ENCODE measurements around the gene ACSL4. TPM values are rescaled to one million over a fixed set of nuclear protein-coding genes. Genes with fewer than 3 reads are reported as not detected.
A peak's percentile ranks its signal among the peaks of the same experiment; 100 is the strongest.

Gene ACSL4
- total RNA-seq, 1 experiment from 2014 or later = 85.8 TPM

DNA sequence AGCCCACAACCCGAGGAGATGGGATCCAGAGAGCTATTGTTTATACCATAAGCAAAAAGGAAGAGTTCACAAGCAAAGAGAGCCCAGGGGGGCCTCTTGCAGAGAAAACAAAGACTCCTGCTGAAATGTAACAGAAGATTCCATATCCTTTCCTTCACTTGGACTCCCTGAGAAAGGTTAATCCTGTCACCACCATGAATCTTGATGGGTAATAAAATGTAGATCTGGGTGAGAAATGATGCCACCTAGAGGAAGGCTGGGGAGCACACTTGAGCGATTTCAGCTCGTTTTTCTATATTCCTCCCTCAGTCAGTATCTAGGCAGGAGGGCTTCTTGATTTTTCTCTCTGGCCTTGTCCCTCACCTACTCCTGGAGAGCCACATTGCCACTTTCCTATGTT lies 97.9 kb downstream of the ACSL4 start:
- H3K4me3 ChIP-seq (ENCODE audit: low read length) = no peak overlapping the region
- no peaks in the 10 kb centered on the region for H3K36me3 ChIP-seq (ENCODE audit: insufficient read depth, low read length)
- no peaks in the 10 kb centered on the region for H3K27me3 ChIP-seq (ENCODE audit: low read length)
- H3K4me2 ChIP-seq (ENCODE audit: low read depth, low read length, poor library complexity, severe bottlenecking) = no peak overlapping the region
- H3K9me2 ChIP-seq (replicated peaks; ENCODE audit: insufficient read depth, low read length) = no peaks in the 10 kb centered on the region
- H2AFZ ChIP-seq (ENCODE audit: low read length) = no peak overlapping the region
- H3K79me2 ChIP-seq (ENCODE audit: low read length) = no peaks in the 10 kb centered on the region
- H3K9me3 ChIP-seq (ENCODE audit: low read length) = no peaks in the 10 kb centered on the region
- no peak overlapping the region for H3K9ac ChIP-seq (ENCODE audit: low read length)
- no peaks in the 10 kb centered on the region for H3K4me1 ChIP-seq (ENCODE audit: low read length)
- H4K20me1 ChIP-seq (ENCODE audit: insufficient read depth, low read depth, low read length) = no peaks in the 10 kb centered on the region
- no peak overlapping the region for H3K27ac ChIP-seq (ENCODE audit: low read length)
- DNase-seq = peak; percentile 74

DNA sequence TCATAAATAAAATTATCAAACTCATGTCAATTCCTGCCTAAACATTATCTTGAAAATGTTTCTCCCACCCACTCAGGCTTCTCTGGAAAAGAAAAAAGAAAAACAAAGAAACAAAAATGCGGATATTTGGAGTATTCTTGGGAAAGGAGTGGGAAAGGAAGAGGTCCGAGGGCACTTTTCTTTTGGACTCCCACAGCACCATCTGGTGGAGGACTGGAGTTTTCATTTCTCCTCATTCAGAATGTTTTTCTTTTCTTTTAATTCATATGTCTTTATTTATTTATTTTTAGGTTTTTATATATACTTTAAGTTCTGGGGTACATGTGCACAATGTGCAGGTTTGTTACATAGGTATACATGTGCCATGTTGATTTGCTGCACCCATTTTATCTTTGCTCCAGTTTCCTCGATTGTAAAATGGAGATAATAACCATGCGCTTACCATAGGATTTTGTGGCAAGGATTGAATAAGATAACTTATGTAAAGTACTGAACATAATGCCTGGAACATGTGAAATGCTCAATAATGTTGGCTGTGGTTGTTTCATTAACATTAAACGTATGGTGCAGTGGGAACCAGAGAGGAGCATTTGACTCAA lies 100.1 kb downstream of the ACSL4 start:
- Histone ChIP-seq H3K27me3 (ENCODE audit: low read length) (no peaks in the 10 kb centered on the region), H3K9ac (ENCODE audit: low read length) (no peak overlapping the region), H3K36me3 (ENCODE audit: insufficient read depth, low read length) (no peaks in the 10 kb centered on the region), H3K27ac (ENCODE audit: low read length) (no peak overlapping the region), H3K79me2 (ENCODE audit: low read length) (no peaks in the 10 kb centered on the region), H3K4me1 (ENCODE audit: low read length) (no peaks in the 10 kb centered on the region), H3K4me2 (ENCODE audit: low read depth, low read length, poor library complexity, severe bottlenecking) (no peak overlapping the region), H3K4me3 (ENCODE audit: low read length) (no peak overlapping the region), H3K9me2 (replicated peaks; ENCODE audit: insufficient read depth, low read length) (no peaks in the 10 kb centered on the region), H2AFZ (ENCODE audit: low read length) (no peak overlapping the region), H3K9me3 (ENCODE audit: low read length) (no peaks in the 10 kb centered on the region), H4K20me1 (ENCODE audit: insufficient read depth, low read depth, low read length) (no peaks in the 10 kb centered on the region)
- DNase-seq = no peak

- H3K36me3 ChIP-seq (ENCODE audit: insufficient read depth, low read length) = no peaks in the 10 kb centered on the region
- no peak overlapping the region for H2AFZ ChIP-seq (ENCODE audit: low read length)
- H3K27ac ChIP-seq (ENCODE audit: low read length) = no peak overlapping the region
- no peaks in the 10 kb centered on the region for H3K79me2 ChIP-seq (ENCODE audit: low read length)
- H3K4me2 ChIP-seq (ENCODE audit: low read depth, low read length, poor library complexity, severe bottlenecking) = no peak overlapping the region
- H3K4me1 ChIP-seq (ENCODE audit: low read length) = no peaks in the 10 kb centered on the region
- H3K4me3 ChIP-seq (ENCODE audit: low read length) = no peak overlapping the region
- no peaks in the 10 kb centered on the region for H4K20me1 ChIP-seq (ENCODE audit: insufficient read depth, low read depth, low read length)
- H3K9me2 ChIP-seq (replicated peaks; ENCODE audit: insufficient read depth, low read length) = no peaks in the 10 kb centered on the region
- H3K27me3 ChIP-seq (ENCODE audit: low read length) = no peaks in the 10 kb centered on the region
- no peak for DNase-seq
- H3K9me3 ChIP-seq (ENCODE audit: low read length) = no peaks in the 10 kb centered on the region
- H3K9ac ChIP-seq (ENCODE audit: low read length) = no peak overlapping the region
Observed at GRCh38 chrX:109629310-109629709, 103.7 kb downstream of the ACSL4 start.

GRCh38 chrX:109626637-109627036 lies 106.4 kb downstream of the ACSL4 start:
- H2AFZ ChIP-seq (ENCODE audit: low read length) = no peak overlapping the region
- H3K9me2 ChIP-seq (replicated peaks; ENCODE audit: insufficient read depth, low read length) = no peaks in the 10 kb centered on the region
- H3K4me2 ChIP-seq (ENCODE audit: low read depth, low read length, poor library complexity, severe bottlenecking) = no peak overlapping the region
- H4K20me1 ChIP-seq (ENCODE audit: insufficient read depth, low read depth, low read length) = no peaks in the 10 kb centered on the region
- no peak overlapping the region for H3K9ac ChIP-seq (ENCODE audit: low read length)
- no peak overlapping the region for H3K4me3 ChIP-seq (ENCODE audit: low read length)
- no peaks in the 10 kb centered on the region for H3K9me3 ChIP-seq (ENCODE audit: low read length)
- H3K79me2 ChIP-seq (ENCODE audit: low read length) = no peaks in the 10 kb centered on the region
- no peak for DNase-seq
- no peaks in the 10 kb centered on the region for H3K27me3 ChIP-seq (ENCODE audit: low read length)
- H3K4me1 ChIP-seq (ENCODE audit: low read length) = no peaks in the 10 kb centered on the region
- H3K36me3 ChIP-seq (ENCODE audit: insufficient read depth, low read length) = no peaks in the 10 kb centered on the region
- no peak overlapping the region for H3K27ac ChIP-seq (ENCODE audit: low read length)

DNA sequence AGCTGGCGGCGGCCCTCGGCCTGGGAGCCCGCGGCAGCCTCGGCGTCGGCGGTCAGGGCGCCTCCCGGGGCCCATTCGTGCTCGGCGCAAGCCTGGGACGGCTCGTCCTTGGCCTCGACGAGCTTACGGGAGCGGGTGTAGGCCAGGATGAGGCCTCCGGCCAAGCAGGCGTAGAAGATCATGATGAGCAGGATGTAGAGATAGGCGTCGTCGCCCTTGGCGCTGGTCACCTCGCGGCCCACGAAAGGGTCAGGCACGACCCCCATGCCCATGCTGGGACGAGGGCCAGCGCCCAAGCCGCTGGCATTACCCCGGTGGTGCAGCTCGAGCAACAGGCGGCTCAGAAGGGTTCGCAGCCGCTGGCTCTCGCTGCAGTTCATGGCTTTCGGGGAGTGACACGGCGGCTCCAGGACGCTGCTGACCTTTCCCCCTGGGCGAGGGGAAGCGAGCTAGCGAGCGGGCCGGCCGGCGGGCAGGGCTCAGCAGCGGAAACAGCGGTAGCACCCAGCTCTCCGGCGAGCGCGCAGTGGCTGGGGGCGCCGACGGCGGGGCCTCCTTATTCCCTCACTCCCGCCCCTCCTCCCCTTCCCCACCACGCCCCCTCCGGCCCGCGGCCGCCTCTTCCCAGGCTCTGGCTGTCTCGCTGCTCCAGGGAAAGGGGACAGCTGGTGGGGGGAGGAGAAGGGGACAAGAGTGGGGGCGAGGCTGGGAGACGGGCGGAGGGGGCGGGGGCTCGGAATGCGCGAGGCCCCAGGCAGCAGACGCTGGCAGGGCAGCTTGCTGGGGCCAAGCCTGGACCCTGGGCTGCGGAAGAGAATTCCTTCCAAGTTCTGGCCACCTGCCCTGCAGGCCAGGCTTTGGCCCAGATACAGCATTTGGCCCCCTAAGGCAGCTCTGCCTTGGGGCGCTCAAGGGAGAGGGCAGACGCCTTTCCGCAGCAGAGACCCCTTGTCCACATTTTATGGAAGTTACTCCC lies 108.1 kb downstream of the ACSL4 start, which contains the start of gene KCNE5:
TSS of gene KCNE5 (minus strand) at position 532 of the 976 bp plus-strand sequence. CDS start at position 380, 152 bp downstream.
- Histone ChIP-seq H3K9me3 (ENCODE audit: low read length) (no peaks in the 10 kb centered on the region), H3K9ac (ENCODE audit: low read length) (no peak within 1 kb of the TSS), H3K4me3 (ENCODE audit: low read length) (no peak within 1 kb of the TSS), H3K36me3 (ENCODE audit: insufficient read depth, low read length) (no peaks in the 10 kb centered on the region), H3K79me2 (ENCODE audit: low read length) (no peaks in the 10 kb centered on the region), H2AFZ (ENCODE audit: low read length) (no peak within 1 kb of the TSS), H4K20me1 (ENCODE audit: insufficient read depth, low read depth, low read length) (no peaks in the 10 kb centered on the region), H3K27me3 (ENCODE audit: low read length) (no peaks in the 10 kb centered on the region), H3K9me2 (replicated peaks; ENCODE audit: insufficient read depth, low read length) (no peaks in the 10 kb centered on the region), H3K27ac (ENCODE audit: low read length) (no peak within 1 kb of the TSS), H3K4me1 (ENCODE audit: low read length) (no peaks in the 10 kb centered on the region), H3K4me2 (ENCODE audit: low read depth, low read length, poor library complexity, severe bottlenecking) (no peak within 1 kb of the TSS)
- DNase-seq = no peak

GRCh38 chrX:109623997-109624396 lies 109.1 kb downstream of the ACSL4 start:
- no peak for DNase-seq

DNA sequence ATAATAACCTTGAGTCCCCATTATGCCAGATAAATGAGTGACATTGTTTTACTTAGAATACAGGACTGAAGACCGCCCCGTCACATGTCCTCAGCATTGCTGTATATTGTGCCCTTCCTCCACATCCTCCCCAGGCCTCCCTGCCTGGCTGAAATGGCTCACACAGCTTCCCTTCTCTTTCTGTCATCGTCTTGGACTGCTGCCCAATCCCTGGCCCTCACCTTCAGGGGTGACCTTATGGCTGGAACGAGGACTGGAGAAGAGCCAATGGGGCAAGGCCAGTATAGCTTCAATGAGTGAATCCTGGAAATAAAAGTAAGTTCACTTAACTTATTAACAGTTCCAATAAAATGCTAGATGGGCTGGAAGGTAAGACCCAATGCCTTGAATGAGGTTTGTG lies 110.8 kb downstream of the ACSL4 start:
- no peak overlapping the region for H3K4me3 ChIP-seq (ENCODE audit: low read length)
- no peaks in the 10 kb centered on the region for H3K36me3 ChIP-seq (ENCODE audit: insufficient read depth, low read length)
- H3K27me3 ChIP-seq (ENCODE audit: low read length) = no peaks in the 10 kb centered on the region
- H3K9me3 ChIP-seq (ENCODE audit: low read length) = no peaks in the 10 kb centered on the region
- H3K9me2 ChIP-seq (replicated peaks; ENCODE audit: insufficient read depth, low read length) = no peaks in the 10 kb centered on the region
- H3K27ac ChIP-seq (ENCODE audit: low read length) = no peak overlapping the region
- no peaks in the 10 kb centered on the region for H3K4me1 ChIP-seq (ENCODE audit: low read length)
- DNase-seq = no peak
- no peak overlapping the region for H2AFZ ChIP-seq (ENCODE audit: low read length)
- no peak overlapping the region for H3K4me2 ChIP-seq (ENCODE audit: low read depth, low read length, poor library complexity, severe bottlenecking)
- H4K20me1 ChIP-seq (ENCODE audit: insufficient read depth, low read depth, low read length) = no peaks in the 10 kb centered on the region
- H3K9ac ChIP-seq (ENCODE audit: low read length) = no peak overlapping the region
- H3K79me2 ChIP-seq (ENCODE audit: low read length) = no peaks in the 10 kb centered on the region

More at GRCh38 chrX:109623997-109624396, 109.1 kb downstream of the ACSL4 start:
- Histone ChIP-seq H3K27me3 (ENCODE audit: low read length) (no peaks in the 10 kb centered on the region), H3K9ac (ENCODE audit: low read length) (no peak overlapping the region), H3K27ac (ENCODE audit: low read length) (no peak overlapping the region), H4K20me1 (ENCODE audit: insufficient read depth, low read depth, low read length) (no peaks in the 10 kb centered on the region), H3K4me1 (ENCODE audit: low read length) (no peaks in the 10 kb centered on the region), H3K9me3 (ENCODE audit: low read length) (no peaks in the 10 kb centered on the region), H3K4me2 (ENCODE audit: low read depth, low read length, poor library complexity, severe bottlenecking) (no peak overlapping the region), H3K79me2 (ENCODE audit: low read length) (no peaks in the 10 kb centered on the region), H2AFZ (ENCODE audit: low read length) (no peak overlapping the region), H3K4me3 (ENCODE audit: low read length) (no peak overlapping the region), H3K9me2 (replicated peaks; ENCODE audit: insufficient read depth, low read length) (no peaks in the 10 kb centered on the region), H3K36me3 (ENCODE audit: insufficient read depth, low read length) (no peaks in the 10 kb centered on the region)

DNA sequence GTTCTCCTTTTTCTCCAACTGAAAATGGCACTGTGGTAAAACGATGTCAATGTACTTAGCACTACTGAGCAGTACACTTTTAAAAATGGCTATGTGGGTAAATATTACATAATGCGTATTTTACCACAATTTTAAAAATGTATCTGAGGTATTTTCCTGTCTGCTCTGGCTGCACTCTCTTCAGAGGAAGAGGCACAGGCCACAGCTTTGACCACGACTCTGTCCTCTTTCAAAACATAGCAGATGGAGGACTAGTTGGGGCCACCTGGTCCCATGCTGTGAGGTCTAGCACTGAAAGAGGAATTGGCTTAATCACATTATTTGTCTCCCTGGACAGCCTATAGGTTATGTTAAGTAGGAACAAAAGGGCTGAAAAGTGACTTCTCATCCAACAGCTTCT lies 113.3 kb downstream of the ACSL4 start:
- Histone ChIP-seq H3K4me3 (ENCODE audit: low read length) (no peak overlapping the region), H3K36me3 (ENCODE audit: insufficient read depth, low read length) (no peaks in the 10 kb centered on the region), H3K4me1 (ENCODE audit: low read length) (no peaks in the 10 kb centered on the region), H2AFZ (ENCODE audit: low read length) (no peak overlapping the region), H3K9ac (ENCODE audit: low read length) (no peak overlapping the region), H4K20me1 (ENCODE audit: insufficient read depth, low read depth, low read length) (no peaks in the 10 kb centered on the region), H3K79me2 (ENCODE audit: low read length) (no peaks in the 10 kb centered on the region), H3K9me2 (replicated peaks; ENCODE audit: insufficient read depth, low read length) (no peaks in the 10 kb centered on the region), H3K27me3 (ENCODE audit: low read length) (no peaks in the 10 kb centered on the region), H3K4me2 (ENCODE audit: low read depth, low read length, poor library complexity, severe bottlenecking) (no peak overlapping the region), H3K9me3 (ENCODE audit: low read length) (no peaks in the 10 kb centered on the region), H3K27ac (ENCODE audit: low read length) (no peak overlapping the region)
- no peak for DNase-seq
